Measurements from ENCODE around the gene ARFGAP2. TPM values are rescaled to one million over a fixed set of nuclear protein-coding genes. Genes with fewer than 3 reads are reported as not detected.

ARFGAP2 gene
- total and polyA plus RNA-seq, 9 donors, result 41.5 to 94.9 (median 74.2) TPM

DNA sequence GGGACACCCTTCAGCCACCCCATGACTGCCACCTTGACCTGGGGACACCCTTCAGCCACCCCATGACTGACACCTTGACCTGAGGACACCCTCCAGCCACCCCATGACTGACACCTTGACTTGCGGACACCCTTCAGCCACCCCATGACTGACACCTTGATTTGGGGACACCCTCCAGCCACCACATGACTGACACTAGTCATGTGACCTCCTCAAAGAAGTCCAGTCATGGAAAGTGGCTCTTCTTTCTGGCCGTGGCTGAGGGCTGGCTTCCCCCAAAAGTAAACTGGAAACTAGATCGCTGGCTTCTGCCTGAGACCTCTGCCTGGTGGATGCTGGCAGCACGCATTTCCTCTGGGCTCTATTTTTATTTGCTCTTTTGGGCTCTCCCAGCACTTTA, 28.4 kb downstream of the ARFGAP2 start:
- DNase-seq, result no peak
- no peaks in the 10 kb centered on the region for H3K36me3 ChIP-seq
- intact Hi-C loops (cut with DNase I), result no loop called here
- no peak overlapping the region for H3K4me3 ChIP-seq
- TF ChIP-seq POLR2A (IDR thresholded peaks at IDR 0.05), result no peak
- WGBS, 3 donors, result 92 to 97% (median 94%) methylated on average over 4 of the region's 4 CpGs
- H3K4me1 ChIP-seq (ENCODE audit: insufficient read depth), result peaks cover 5% of the 10 kb centered on the region
- H3K9me3 ChIP-seq, result no peaks in the 10 kb centered on the region
- H3K27ac ChIP-seq, result no peak overlapping the region
- no peaks in the 10 kb centered on the region for H3K27me3 ChIP-seq

- TF ChIP-seq EP300 (IDR thresholded peaks at IDR 0.05) (no peak), CTCF (IDR thresholded peaks at IDR 0.05) (no peak), POLR2A (IDR thresholded peaks at IDR 0.05) (no peak)
- intact Hi-C loops (cut with DNase I), result no loop called here
- WGBS, 3 donors, result 92 to 96% (median 95%) methylated on average over 7 of the region's 7 CpGs
- no peak overlapping the region for H3K4me3 ChIP-seq
- DNase-seq, result no peak
- no peaks in the 10 kb centered on the region for H3K9me3 ChIP-seq
- no peak overlapping the region for H3K27ac ChIP-seq
- peaks cover 3% of the 10 kb centered on the region for H3K4me1 ChIP-seq (ENCODE audit: insufficient read depth)
- no peaks in the 10 kb centered on the region for H3K36me3 ChIP-seq
- H3K27me3 ChIP-seq, result no peaks in the 10 kb centered on the region
These were observed 29.0 kb downstream of the ARFGAP2 start for GRCh38 chr11:47147681-47148080.

DNA sequence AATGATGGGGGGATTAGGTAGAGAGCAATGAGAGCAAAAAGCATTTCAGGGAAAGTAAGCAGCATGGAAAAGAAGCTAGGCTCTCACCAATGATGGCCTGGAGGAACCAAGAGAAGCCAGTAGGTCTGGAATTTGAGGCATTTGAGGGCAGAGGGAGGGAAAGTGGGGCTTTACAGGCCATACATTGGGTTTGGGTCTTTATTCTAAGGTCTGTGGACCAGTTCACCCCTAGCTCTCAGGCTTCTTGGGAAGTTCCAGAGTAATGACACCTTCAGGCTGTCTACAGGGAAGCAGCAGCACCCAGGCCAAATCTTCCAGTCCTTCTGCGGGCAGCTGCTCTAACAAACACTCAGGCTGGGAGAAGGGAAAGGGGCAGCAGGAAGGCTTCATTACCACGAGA, 29.4 kb downstream of the ARFGAP2 start:
- H3K4me1 ChIP-seq (ENCODE audit: insufficient read depth), result peaks cover 3% of the 10 kb centered on the region
- DNase-seq, result no peak
- intact Hi-C loops (cut with DNase I), result no loop called here
- WGBS, 3 donors, result 89 to 95% (median 93%) methylated on average over 2 of the region's 2 CpGs
- H3K9me3 ChIP-seq, result no peaks in the 10 kb centered on the region
- TF ChIP-seq CTCF (IDR thresholded peaks at IDR 0.05) (no peak), EP300 (IDR thresholded peaks at IDR 0.05) (no peak), POLR2A (IDR thresholded peaks at IDR 0.05) (no peak)
- H3K4me3 ChIP-seq, result no peak overlapping the region
- H3K27me3 ChIP-seq, result no peaks in the 10 kb centered on the region
- H3K27ac ChIP-seq, result no peak overlapping the region
- H3K36me3 ChIP-seq, result no peaks in the 10 kb centered on the region

- Histone ChIP-seq H3K4me3 (no peak overlapping the region), H3K4me1 (ENCODE audit: insufficient read depth) (peaks cover 3% of the 10 kb centered on the region), H3K9me3 (no peaks in the 10 kb centered on the region), H3K27me3 (no peaks in the 10 kb centered on the region), H3K36me3 (no peaks in the 10 kb centered on the region), H3K27ac (no peak overlapping the region)
- TF ChIP-seq EP300 (IDR thresholded peaks at IDR 0.05) (no peak), POLR2A (IDR thresholded peaks at IDR 0.05) (no peak), CTCF (IDR thresholded peaks at IDR 0.05) (no peak)
- WGBS, 3 donors, result 92 to 95% (median 93%) methylated on average over 3 of the region's 3 CpGs
- intact Hi-C loops (cut with DNase I), result no loop called here
- DNase-seq, result no peak
These were observed 32.1 kb downstream of the ARFGAP2 start for GRCh38 chr11:47144541-47144940.

DNA sequence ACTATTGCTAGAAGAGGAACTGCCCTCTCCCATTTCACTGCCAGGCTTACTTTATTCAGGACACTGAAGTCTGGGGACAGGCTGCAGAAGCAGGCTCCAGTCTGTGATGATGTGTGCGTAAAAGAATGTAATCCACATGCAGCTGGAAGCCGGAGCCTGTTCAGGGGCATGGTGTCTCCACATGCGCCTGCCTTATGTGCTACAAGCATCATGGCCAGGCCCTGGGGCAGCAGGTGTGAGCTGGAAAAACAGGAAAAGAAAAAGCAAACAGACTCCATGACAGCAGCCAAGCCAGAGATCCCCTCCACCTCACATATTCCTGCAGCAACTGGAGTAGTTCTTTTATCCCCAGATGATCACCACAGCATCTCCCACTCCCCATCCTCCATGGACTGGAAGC, 33.4 kb downstream of the ARFGAP2 start:
- TF ChIP-seq POLR2A (IDR thresholded peaks at IDR 0.05), result no peak
- no peak for TF ChIP-seq CTCF (IDR thresholded peaks at IDR 0.05)
- no peak for TF ChIP-seq EP300 (IDR thresholded peaks at IDR 0.05)
- Histone ChIP-seq H3K4me1 (ENCODE audit: insufficient read depth) (no peaks in the 10 kb centered on the region), H3K27me3 (no peaks in the 10 kb centered on the region), H3K9me3 (no peaks in the 10 kb centered on the region), H3K4me3 (no peak overlapping the region), H3K36me3 (no peaks in the 10 kb centered on the region), H3K27ac (no peak overlapping the region)
- intact Hi-C loops (cut with DNase I), result no loop called here
- peak in 2 of 5 donors; percentile 58 to 68 for DNase-seq
- WGBS, 3 donors, result 4 to 29% (median 26%) methylated on average over 3 of the region's 3 CpGs
